SU-DHL-6 (cell line): ENCODE measurements around the gene AHCY.

ENCODE experiments used
- CTCF ChIP-seq: fragments of 200-600 bp; sonication (generic); IDR thresholded peaks from one replicate; pipeline ENCODE4 v1.5.1; 2017; ENCODE audit warnings: antibody characterized with exemption, mild to moderate bottlenecking, low read length, moderate library complexity; ENCODE audit not compliant: insufficient read depth, poor library complexity, severe bottlenecking
- EZH2phosphoT487 ChIP-seq: fragments of 200-600 bp; sonication (generic), shearing (Covaris generic); conservative IDR thresholded peaks from 2 replicates; pipeline ENCODE4 v1.6.1; 2018; ENCODE audit warnings: mild to moderate bottlenecking, antibody characterized with exemption, low read length, moderate library complexity, mixed read lengths

- TF ChIP-seq CTCF (no peak), EZH2phosphoT487 (no peak)
Measured at GRCh38 chr20:34281177-34281576, 22.0 kb downstream of the AHCY start.
